HPDE6-E6E7 (cell line): ENCODE measurements around the gene HPS4.

ENCODE experiments used
- DNase-seq: peaks from one replicate; pipeline ENCODE4 v3.0.0; 2011; ENCODE audit warnings: missing footprints; ENCODE audit errors: extremely low spot score

HPS4 gene

DNA sequence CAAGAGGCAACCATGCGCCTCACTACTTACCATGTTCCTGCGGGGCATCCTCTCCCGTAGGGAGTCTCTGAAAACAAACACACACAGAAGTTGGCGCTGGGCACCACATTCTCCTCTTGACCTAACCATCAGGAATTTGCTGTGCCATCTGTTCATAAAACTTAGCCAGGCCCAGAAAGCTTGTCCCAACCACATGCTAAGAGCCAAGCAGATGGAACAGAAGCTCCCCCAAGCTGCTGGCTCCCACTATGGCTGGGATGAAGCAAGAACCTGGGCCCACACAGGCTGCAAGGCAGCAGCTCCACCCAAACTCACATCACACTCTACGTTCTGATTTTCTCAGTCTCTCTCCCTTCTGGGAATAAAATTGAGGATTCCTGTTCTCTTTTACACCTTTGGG lies 17.4 kb downstream of the HPS4 start:
- DNase-seq = no peak

DNA sequence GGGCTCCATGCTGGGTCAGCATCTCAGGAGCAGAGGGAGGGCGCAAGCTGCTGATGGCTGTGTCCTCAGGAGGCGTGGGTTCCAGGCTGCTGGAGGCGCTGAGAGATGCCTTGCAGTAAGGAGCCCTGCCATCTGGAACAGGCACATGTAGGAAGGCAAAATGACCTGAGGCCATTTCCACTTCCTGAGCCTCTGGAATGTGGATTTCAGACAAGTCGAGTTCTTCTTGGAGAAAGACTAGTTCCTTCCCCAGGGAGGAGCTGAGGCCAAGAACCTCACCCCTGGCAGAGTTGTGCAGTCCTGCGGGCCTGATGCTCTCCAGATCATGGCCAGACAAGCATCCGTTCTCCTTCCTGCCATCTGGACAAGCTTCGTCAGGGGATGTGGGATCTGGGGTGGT lies 19.3 kb downstream of the HPS4 start:
- DNase-seq = no peak

GRCh38 chr22:26463688-26464087 lies 19.9 kb downstream of the HPS4 start:
- DNase-seq = no peak

GRCh38 chr22:26463101-26463661 lies 20.4 kb downstream of the HPS4 start:
- DNase-seq = no peak

GRCh38 chr22:26462641-26463040 lies 20.9 kb downstream of the HPS4 start:
- DNase-seq = no peak

DNA sequence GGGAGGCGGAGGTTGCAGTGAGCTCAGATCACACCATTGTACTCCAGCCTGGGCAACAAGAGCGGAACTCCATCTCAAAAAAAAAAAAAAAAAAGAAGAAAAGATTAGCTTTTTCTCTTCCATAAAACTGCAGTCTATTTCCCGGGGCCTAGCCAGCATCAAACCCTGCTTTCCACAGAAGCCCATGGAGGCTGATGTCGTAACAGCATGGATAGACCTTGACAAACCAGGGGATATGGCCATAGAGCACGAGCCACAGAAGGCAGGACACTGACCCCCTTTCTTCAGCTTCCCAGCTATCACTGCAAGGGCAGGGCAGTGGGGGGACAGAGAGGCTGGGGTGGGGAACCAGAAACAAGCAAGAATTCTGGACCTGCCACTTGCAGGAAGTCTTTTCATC lies 21.5 kb downstream of the HPS4 start:
- no peak for DNase-seq

DNA sequence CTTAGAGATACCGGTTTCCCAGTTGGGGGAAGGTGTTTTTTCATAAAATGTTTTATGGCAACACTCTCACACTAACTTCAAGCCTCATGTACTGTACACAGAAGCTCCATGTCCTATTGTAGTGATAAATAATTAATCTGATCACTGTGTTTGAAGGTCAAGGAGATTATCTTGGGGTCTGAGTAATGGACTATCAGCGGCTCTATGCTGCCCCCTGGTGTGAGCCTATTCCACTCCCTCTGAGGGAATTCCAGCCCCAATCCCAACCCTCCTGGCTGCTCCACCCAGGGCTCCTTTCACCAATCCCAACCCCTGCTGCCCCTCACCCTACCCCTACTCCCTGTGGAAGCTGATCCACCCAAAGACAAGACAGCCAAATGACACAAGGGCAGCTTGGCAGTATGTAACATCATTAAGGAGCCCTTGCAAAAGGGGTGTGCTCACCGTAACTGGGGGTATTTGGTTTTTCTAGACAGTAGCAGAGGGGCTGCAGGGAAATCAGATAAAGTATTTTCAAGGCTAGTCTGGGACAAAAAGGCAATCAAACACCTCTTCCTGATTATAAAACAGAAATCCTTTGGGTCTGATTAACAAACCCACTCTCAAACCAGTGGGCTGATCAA lies 22.3 kb downstream of the HPS4 start:
- DNase-seq = peak; percentile 46

- no peak for DNase-seq
These were observed 23.4 kb downstream of the HPS4 start for GRCh38 chr22:26460202-26460601.

DNA sequence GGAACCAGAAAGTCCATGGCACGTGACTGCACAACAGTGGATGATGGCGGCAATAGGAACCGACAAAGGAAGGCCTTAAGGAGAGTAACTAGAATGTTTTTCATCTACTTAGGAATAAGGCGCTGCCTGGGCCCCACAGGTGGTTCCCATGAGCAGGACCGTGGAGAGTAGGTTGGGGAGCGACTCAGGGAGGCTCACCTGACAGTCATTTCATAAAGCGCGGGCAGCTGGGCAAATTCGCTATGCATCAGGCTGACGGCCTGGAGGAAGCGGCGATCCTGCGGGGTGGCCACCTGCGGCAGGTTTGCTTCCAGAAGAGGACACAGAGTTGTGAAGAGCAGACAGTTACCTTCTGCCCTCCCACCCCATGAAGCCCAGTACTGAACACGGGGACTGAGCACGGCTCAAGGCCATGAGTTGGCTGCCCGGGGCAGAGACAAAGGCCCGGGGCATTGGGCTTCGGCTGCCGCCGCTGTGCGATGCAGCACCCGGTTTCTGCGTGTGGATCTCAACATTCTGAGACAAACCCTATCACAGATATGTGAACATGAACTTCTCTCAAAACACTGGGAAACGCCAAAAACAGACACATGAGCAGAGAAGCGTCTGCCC lies 25.8 kb downstream of the HPS4 start:
- DNase-seq = no peak

- no peak for DNase-seq
These were observed 29.6 kb downstream of the HPS4 start for GRCh38 chr22:26453812-26454500.

DNA sequence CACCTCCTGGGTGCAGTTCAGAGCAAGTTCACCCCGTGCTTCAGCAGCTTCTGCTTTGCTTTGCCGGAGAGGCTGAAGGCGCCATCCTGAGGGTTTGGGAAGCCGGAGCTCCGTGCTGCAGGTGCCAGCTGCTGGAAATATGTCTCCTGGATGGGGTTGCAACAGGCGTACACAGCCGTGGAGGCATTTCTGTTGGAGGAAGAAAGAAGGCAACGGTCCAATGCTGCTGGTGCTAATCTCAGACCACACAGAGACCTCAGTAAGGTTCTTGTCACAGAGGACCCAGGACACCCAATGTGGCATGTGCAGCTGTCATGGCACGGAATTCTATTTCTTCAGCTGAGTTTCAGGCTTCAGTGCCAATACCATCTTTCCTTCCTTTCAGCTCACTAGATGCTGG lies 30.4 kb downstream of the HPS4 start:
- DNase-seq = no peak

DNA sequence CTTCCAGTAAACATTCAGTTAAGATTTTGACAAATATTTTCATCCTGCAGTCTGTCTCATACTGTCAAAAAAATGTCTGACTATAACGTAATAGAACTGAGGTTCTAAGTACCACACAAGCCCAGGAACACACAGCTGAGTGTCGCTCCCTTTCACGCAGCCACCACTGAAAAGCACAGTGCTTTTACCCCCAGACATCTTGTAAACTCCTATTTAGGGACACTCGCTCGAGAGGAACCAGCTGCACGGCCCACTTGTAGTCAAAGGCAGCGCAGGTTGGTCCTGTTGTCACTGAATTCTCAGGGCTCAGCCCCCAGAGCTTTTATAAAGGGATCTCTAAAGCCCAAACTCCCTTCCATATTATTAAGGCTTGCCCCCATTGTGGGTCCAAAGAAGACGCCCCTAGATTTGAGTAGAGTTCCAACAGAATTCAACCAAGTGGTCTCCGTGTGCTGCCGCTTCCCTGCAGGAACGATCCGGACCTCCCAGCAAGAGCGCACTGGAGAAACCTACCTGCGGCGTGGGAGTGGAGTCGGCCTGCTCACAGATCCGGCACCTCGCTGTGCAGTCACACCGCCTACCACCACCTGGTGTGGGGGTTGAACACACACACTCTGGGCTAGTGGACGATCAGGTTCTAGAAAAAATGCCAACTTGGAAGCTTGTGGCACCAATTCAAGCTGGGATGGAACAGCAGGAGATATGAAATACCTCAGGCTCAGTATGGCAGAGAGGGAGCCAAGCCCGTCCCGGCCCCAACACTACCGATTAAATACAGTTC lies 31.2 kb downstream of the HPS4 start:
- no peak for DNase-seq

DNA sequence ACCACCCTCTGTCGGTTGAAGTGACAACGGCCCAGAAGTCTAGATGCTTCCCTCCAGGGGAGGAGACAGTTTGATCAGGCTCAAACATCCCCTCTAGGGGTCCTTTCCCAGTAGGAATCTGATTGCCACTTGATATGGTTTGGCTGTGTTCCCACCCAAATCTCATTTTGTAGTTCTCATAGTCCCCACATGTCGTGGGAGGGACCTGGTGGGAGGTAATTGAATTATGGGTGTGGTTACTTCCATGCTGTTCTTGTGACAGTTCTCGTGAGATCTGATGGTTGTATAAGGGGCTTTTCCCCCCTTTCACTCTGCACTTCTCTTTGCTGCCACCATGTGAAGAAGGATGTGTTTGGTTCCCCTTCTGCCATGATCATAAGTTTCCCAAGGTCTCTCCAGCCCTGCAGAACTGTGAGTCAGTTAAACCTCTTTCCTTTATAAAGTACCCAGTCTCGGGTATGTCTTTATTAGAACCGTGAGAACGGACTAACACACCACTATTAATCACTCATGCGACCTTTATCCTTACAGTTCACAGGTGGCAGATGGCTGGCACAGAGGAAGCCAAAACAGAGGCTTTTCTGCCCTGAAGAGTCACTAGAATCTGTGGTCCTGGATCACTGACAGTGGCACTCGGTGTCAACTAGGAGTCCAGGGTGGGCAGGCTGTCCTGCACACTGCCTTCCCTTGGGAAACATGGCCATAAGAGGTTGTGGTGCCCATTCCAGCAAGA lies 33.0 kb downstream of the HPS4 start:
- DNase-seq = no peak

GRCh38 chr22:26448941-26449340 lies 34.6 kb downstream of the HPS4 start:
- no peak for DNase-seq

DNA sequence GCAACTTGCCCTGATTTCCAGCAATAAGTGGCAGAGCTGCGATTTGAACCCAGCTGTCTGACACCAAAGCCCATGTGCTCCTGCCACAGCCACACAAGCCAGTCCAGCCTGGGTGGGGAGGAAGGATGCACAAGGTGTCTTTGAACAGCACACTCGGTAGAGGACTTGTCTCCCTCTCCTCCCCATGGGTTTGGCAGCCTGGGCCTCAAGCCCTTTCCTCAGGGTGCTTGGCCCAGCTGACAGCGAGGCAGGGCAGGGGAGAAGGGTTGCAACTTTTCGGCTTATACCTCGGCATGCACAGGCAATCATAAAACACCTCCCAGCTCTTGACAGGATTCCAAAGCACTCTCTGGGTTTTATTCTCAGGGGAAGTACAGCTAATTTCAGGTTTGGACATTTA lies 35.2 kb downstream of the HPS4 start:
- no peak for DNase-seq

DNA sequence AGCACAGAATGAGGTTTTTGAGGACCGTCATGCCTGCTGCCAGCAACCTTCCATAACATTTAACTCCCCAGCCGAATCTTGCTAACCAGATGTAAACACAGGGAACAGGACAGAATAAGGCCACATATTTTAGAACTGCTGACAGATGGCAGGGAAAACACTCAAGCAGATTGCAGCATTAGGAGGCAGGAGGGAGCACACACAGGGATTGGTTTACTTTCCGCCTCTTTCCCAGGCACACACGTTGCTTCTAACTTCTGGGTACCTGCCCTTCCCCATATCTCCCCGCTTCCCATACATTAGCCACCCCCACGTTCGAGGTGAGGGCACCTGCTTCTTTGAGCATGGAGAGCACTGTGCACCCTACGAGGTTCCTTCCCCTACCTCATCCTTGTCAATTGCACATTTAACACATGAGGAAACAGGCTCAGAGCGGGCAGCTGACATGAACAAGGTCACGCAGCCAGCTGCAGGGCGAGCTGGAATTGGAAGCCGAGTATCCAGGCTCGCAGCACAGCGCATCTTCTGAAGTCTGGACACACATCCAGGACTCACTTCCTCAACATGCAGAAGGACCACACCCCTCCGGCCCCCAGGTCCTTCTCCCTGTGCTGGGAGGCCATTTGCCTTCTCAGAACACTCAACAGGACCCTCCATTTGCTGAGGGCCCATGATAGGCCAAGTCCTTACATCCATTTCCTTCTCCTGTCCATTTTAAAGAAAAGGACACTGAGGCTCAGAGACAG lies 35.8 kb downstream of the HPS4 start:
- no peak for DNase-seq

DNA sequence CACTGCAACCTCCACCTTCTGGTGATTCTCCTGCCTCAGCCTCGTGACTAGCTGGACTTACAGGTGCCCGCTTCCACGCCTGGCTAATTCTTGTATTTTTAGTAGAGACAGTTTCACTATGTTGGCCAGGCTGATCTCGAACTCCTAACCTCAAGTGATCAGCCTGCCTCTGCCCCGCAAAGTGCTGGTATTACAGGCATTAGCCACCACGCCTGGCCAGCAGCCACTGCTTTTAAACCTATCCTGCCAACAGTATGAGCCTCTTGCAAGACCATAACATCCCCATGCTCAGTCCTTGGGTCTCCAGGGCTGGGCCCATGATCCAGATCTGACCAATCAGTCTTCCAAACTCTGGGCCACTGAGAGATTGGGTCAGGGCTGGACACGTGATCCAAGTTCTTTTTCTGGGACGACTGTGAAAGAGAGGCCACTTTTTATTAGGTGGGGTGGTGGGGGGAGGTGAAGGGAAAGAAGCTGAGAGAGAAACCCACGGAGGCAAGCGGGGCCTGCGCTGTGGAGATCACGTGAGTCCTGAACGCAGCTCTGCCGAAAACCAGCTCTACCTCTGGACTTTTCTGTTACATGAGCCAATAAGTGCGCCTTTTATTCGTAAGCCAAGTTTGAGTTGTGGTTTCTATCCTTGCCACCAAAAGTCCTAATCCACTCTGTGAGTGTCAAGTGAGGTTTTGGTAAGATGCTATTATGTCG lies 36.6 kb downstream of the HPS4 start:
- DNase-seq = no peak

- no peak for DNase-seq
These were observed 37.9 kb downstream of the HPS4 start for GRCh38 chr22:26445577-26446275.

- no peak for DNase-seq
These were observed 38.8 kb downstream of the HPS4 start for GRCh38 chr22:26444777-26445176.
